Measurements from ENCODE around the gene PPP1R14C.

DNA sequence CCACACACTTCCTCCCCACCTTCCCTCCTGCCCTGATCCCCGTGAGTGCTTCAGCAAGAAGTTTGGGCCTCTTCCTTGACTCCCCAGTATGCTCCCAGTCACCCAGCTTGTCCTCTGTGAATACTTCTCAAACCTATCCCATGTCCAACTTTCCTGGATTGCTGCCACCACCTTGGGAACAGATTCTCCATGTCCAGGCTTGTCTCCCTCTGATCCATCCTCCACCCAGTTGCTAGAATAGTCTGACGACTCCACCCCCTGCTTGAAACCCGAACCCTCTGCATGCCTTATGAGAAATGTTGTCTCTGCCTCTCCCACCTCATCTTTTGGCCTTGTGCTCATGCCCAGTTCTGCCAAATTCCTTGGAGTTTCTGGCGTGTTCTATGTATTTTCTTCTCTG, 108.0 kb downstream of the PPP1R14C start:
- TF ChIP-seq POLR2A (IDR thresholded peaks at IDR 0.05) (no peak), POLR2AphosphoS5 (IDR thresholded peaks at IDR 0.05) (no peak)
- TF ChIP-seq, protein P1, sequence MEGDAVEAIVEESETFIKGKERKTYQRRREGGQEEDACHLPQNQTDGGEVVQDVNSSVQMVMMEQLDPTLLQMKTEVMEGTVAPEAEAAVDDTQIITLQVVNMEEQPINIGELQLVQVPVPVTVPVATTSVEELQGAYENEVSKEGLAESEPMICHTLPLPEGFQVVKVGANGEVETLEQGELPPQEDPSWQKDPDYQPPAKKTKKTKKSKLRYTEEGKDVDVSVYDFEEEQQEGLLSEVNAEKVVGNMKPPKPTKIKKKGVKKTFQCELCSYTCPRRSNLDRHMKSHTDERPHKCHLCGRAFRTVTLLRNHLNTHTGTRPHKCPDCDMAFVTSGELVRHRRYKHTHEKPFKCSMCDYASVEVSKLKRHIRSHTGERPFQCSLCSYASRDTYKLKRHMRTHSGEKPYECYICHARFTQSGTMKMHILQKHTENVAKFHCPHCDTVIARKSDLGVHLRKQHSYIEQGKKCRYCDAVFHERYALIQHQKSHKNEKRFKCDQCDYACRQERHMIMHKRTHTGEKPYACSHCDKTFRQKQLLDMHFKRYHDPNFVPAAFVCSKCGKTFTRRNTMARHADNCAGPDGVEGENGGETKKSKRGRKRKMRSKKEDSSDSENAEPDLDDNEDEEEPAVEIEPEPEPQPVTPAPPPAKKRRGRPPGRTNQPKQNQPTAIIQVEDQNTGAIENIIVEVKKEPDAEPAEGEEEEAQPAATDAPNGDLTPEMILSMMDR (IDR thresholded peaks at IDR 0.05) = no peak

All from breast epithelium (tissue), 3 donors.